Stromal cell of bone marrow (primary cell): ENCODE measurements around the gene TRPV5.

Source experiments
- DNase-seq: peaks from one replicate; pipeline ENCODE4 v3.0.0-alpha.2; 2012; ENCODE audit warnings: low read depth

TRPV5 gene

GRCh38 chr7:142908921-142909890 lies 24.3 kb downstream of the TRPV5 start:
- no peak for DNase-seq

- DNase-seq: no peak
Measured at GRCh38 chr7:142908290-142908689, 25.3 kb downstream of the TRPV5 start.

- no peak for DNase-seq
Measured at GRCh38 chr7:142906643-142907042, 26.9 kb downstream of the TRPV5 start.

GRCh38 chr7:142905759-142906158 lies 27.8 kb downstream of the TRPV5 start:
- no peak for DNase-seq

GRCh38 chr7:142904128-142904527 lies 29.4 kb downstream of the TRPV5 start:
- DNase-seq: no peak

GRCh38 chr7:142901426-142902259 lies 31.9 kb downstream of the TRPV5 start:
- no peak for DNase-seq

- no peak for DNase-seq
Measured at GRCh38 chr7:142899661-142900060, 33.9 kb downstream of the TRPV5 start.

GRCh38 chr7:142898377-142899170 lies 35.0 kb downstream of the TRPV5 start:
- DNase-seq: no peak

GRCh38 chr7:142897691-142898090 lies 35.9 kb downstream of the TRPV5 start:
- no peak for DNase-seq

GRCh38 chr7:142896741-142897379 lies 36.7 kb downstream of the TRPV5 start:
- DNase-seq: no peak

GRCh38 chr7:142896151-142896550 lies 37.4 kb downstream of the TRPV5 start:
- DNase-seq: no peak

GRCh38 chr7:142894985-142895593 lies 38.5 kb downstream of the TRPV5 start:
- no peak for DNase-seq

- DNase-seq: no peak
Measured at GRCh38 chr7:142894112-142894984, 39.2 kb downstream of the TRPV5 start.

- no peak for DNase-seq
Measured at GRCh38 chr7:142892951-142893350, 40.6 kb downstream of the TRPV5 start.

GRCh38 chr7:142891490-142892082 lies 42.0 kb downstream of the TRPV5 start:
- no peak for DNase-seq

- no peak for DNase-seq
Measured at GRCh38 chr7:142890874-142891485, 42.6 kb downstream of the TRPV5 start.

GRCh38 chr7:142889816-142890215 lies 43.7 kb downstream of the TRPV5 start:
- no peak for DNase-seq

- no peak for DNase-seq
Measured at GRCh38 chr7:142887282-142888015, 46.1 kb downstream of the TRPV5 start.

GRCh38 chr7:142886866-142887265 lies 46.7 kb downstream of the TRPV5 start:
- no peak for DNase-seq
